Right cardiac atrium (tissue), 5 donors: ENCODE measurements around the gene ACTG1. TPM values are rescaled to one million over a fixed set of nuclear protein-coding genes. Genes with fewer than 3 reads are reported as not detected.
A peak's percentile ranks its signal among the peaks of the same experiment; 100 is the strongest.

Source experiments
- ATAC-seq, 2 donors: fragments of 200-7000 bp; cut with Tn5 transposase; one replicate each; pipeline versions ENCODE4 v1.8.0 to v1.9.1; 2020; ENCODE audit warnings: moderate library complexity in 2 of 2, mild to moderate bottlenecking in 1 of 2
- DNase-seq, 3 donors: peaks; one replicate each; pipeline ENCODE4 v3.0.0-alpha.2; 2020
- H3K27ac ChIP-seq: one replicate; pipeline ENCODE4 v1.5.1; 2013; ENCODE audit warnings: mild to moderate bottlenecking, low read length, control low read depth, moderate library complexity
- H3K27me3 ChIP-seq: one replicate; pipeline ENCODE4 v1.6.1; 2013; ENCODE audit not compliant: control insufficient read depth, insufficient read depth
- H3K4me1 ChIP-seq: one replicate; pipeline ENCODE4 v1.6.1; 2013; ENCODE audit warnings: low read length; ENCODE audit not compliant: control insufficient read depth, insufficient read depth
- H3K4me3 ChIP-seq: one replicate; pipeline ENCODE4 v1.5.1; 2013; ENCODE audit warnings: low read length, control low read depth
- H3K9me3 ChIP-seq: one replicate; pipeline ENCODE4 v1.6.1; 2013; ENCODE audit warnings: low read length; ENCODE audit not compliant: control insufficient read depth
- WGBS: extraction: QIAGEN DNeasy Blood & Tissue Kit; methylation state at CpG from one replicate; pipeline ENCODE4 v1.1.7; 2013; 5-methylcytosine and 5-hydroxymethylcytosine counted together
- intact Hi-C, 4 donors: fragments of 100-400 bp; cut with DNase I; formaldehyde crosslinking; loops; one replicate each; pipeline versions ENCODE4 v1.11.0 to v1.14.0; 2022 to 2023
- polyA plus RNA-seq: library from polyadenylated mRNA; stranded (reverse); fragments of 200-250 nt; gene quantifications from one replicate; pipeline ENCODE4 v1.2.3, GENCODE V29; 2013
- total RNA-seq, 4 donors: library from RNA; stranded (reverse); fragmentation: NEBNext Ultra II Directional; extraction: Animal tissue kit (Norgen Biotek cat#: 25700); gene quantifications; one replicate each; pipeline ENCODE4 v1.2.1, GENCODE V29; 2021
- donor health status: healthy with polysubstance abuse.
- donor health status: DM: no; HTN: yes; CAD: no.
- donor health status: DM: no; HTN: no; CAD: no.
- donor health status: DM: no; HTN: yes; CAD: no; lungs with severe emphysema.
- donor health status: DM: yes; HTN: yes; CAD: no.

ACTG1 gene
- total and polyA plus RNA-seq, 5 donors, result 347 to 772 (median 492) TPM

GRCh38 chr17:81553018-81553615, 40.5 kb upstream of the ACTG1 start:
- Histone ChIP-seq H3K27me3 (no peaks in the 10 kb centered on the region), H3K9me3 (no peaks in the 10 kb centered on the region), H3K4me1 (peaks cover 11% of the 10 kb centered on the region), H3K4me3 (peak overlapping the region; percentile 58), H3K27ac (peak overlapping the region; percentile 69)
- intact Hi-C loops, result loop anchor here in 1 of 4 donors (5.0 kb wide), 1 partner anchor 36 kb away; no protein-coding TSS in a partner anchor
- DNase-seq (peak; percentile 62 to 89 (median 77)), ATAC-seq (peak; percentile 62 to 65)
- whole genome bisulfite sequencing, result 3% methylated on average over 19 of the region's 19 CpGs

GRCh38 chr17:81552244-81553017, 39.8 kb upstream of the ACTG1 start, which contains the start of gene FAAP100:
Gene FAAP100 (minus strand): TSS chr17:81552353. CDS start chr17:81552330, 23 bp downstream.
- H3K9me3 ChIP-seq, result no peaks in the 10 kb centered on the region
- ATAC-seq (peak; percentile 73 to 75), DNase-seq (peak; percentile 82 to 93 (median 91))
- H3K4me1 ChIP-seq, result peaks cover 11% of the 10 kb centered on the region
- intact Hi-C loops, result loop anchor here in 1 of 4 donors (5.0 kb wide), 1 partner anchor 35 kb away; no protein-coding TSS in a partner anchor
- H3K27ac ChIP-seq, result peak within 1 kb of the TSS; percentile 69
- H3K4me3 ChIP-seq, result peak within 1 kb of the TSS; percentile 58
- no peaks in the 10 kb centered on the region for H3K27me3 ChIP-seq
- under 1% methylated on average over 85 of the region's 85 CpGs for whole genome bisulfite sequencing

- no peaks in the 10 kb centered on the region for H3K27me3 ChIP-seq
- WGBS, result under 1% methylated on average over 69 of the region's 69 CpGs
- peak in 2 of 3 donors; percentile 61 to 67 for DNase-seq
- H3K27ac ChIP-seq, result no peak overlapping the region
- ATAC-seq, result peak in 1 of 2 donors; percentile 4
- no peaks in the 10 kb centered on the region for H3K9me3 ChIP-seq
- intact Hi-C loops, result loop anchor here in 1 of 4 donors (5.0 kb wide), 1 partner anchor 34 kb away; no protein-coding TSS in a partner anchor
- peaks cover 9% of the 10 kb centered on the region for H3K4me1 ChIP-seq
- peak overlapping the region; percentile 58 for H3K4me3 ChIP-seq
Measured at GRCh38 chr17:81551458-81552243, 39.1 kb upstream of the ACTG1 start.

- H3K27ac ChIP-seq, result no peak overlapping the region
- ATAC-seq, result no peak
- H3K27me3 ChIP-seq, result no peaks in the 10 kb centered on the region
- H3K4me3 ChIP-seq, result no peak overlapping the region
- DNase-seq, result peak in 2 of 3 donors; percentile 59 to 62
- 77% methylated on average over 27 of the region's 27 CpGs for WGBS
- H3K4me1 ChIP-seq, result peaks cover 7% of the 10 kb centered on the region
- no peaks in the 10 kb centered on the region for H3K9me3 ChIP-seq
- intact Hi-C loops, result loop anchor here in 1 of 4 donors (5.0 kb wide), 1 partner anchor 34 kb away; no protein-coding TSS in a partner anchor
Measured at GRCh38 chr17:81550830-81551457, 38.3 kb upstream of the ACTG1 start.

DNA sequence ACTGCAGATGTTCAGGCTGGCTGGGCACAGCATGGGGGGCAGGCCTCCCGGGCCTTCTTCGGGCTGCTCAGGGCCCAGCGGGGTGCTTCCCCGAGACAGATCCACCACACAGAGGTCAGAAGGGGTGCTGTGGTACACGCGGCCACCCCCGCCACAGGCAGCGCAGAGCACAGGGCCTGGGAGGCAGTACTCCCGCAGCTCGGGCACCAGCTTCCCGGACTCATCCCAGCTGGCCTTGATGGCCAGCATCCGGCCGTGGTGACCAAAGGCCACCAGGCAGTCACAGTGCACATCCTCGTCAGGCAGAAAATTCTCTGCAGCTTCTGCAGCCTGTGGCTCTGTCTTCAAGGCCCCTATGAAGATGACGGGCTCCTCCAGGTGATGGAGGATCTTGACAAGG, 37.7 kb upstream of the ACTG1 start:
- H3K4me1 ChIP-seq, result peaks cover 7% of the 10 kb centered on the region
- H3K9me3 ChIP-seq, result no peaks in the 10 kb centered on the region
- H3K4me3 ChIP-seq, result no peak overlapping the region
- WGBS, result 95% methylated on average over 15 of the region's 15 CpGs
- DNase-seq (peak in 2 of 3 donors; percentile 38 to 55), ATAC-seq (no peak)
- no peak overlapping the region for H3K27ac ChIP-seq
- H3K27me3 ChIP-seq, result no peaks in the 10 kb centered on the region
- intact Hi-C loops, result loop anchor here in 1 of 4 donors (5.0 kb wide), 1 partner anchor 33 kb away; no protein-coding TSS in a partner anchor

DNA sequence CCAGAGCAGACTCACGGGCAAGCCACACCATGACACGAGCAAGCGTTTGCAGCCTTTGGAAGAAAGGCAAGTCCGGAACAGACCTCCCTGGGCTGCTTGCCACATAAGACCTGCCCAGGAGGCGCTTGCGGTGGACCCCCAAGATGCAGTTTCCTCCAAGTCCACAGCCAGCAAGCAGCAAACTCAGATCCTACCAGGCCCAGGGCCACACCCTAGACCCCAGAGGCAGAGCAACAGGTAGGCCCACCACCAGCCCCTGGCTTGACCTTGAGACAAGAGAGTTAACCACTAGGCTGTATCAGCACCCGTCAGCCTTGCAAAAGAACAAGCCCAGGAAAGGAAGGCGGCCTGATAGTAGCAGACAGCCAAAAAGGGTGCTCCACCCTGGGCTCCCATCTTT, 37.2 kb upstream of the ACTG1 start:
- 91% methylated on average over 8 of the region's 8 CpGs for WGBS
- intact Hi-C loops, result loop anchor here in 1 of 4 donors (5.0 kb wide), 1 partner anchor 33 kb away; no protein-coding TSS in a partner anchor

GRCh38 chr17:81549031-81549557, 36.5 kb upstream of the ACTG1 start:
- Histone ChIP-seq H3K9me3 (no peaks in the 10 kb centered on the region), H3K4me1 (peaks cover 7% of the 10 kb centered on the region)
- no peak for ATAC-seq

More for the DNA sequence above, 37.2 kb upstream of the ACTG1 start:
- Histone ChIP-seq H3K9me3 (no peaks in the 10 kb centered on the region), H3K4me1 (peaks cover 7% of the 10 kb centered on the region), H3K27ac (no peak overlapping the region), H3K4me3 (no peak overlapping the region), H3K27me3 (no peaks in the 10 kb centered on the region)
- ATAC-seq (no peak), DNase-seq (peak in 2 of 3 donors; percentile 37 to 39)

DNA sequence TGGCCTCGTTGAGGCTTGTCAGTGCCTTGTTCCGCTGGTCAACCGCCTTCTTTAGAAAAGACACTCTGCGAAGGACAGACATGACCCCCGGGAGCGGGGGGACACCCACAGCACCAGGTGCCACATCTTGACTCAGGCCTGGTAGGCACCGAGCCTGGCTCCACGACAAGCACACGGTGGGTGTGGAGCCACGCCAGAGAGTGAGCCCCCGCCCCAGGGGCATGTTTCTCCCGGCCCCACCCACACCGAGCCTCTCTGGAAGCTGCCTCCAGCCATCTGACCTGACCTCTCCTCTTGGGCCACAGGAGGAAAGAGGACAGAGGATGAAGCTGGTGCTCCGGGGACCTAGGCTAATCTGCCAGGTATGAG, 35.0 kb upstream of the ACTG1 start:
- peaks cover 2% of the 10 kb centered on the region for H3K4me1 ChIP-seq
- intact Hi-C loops, result no loop called here
- DNase-seq (peak in 1 of 3 donors; percentile 41), ATAC-seq (no peak)
- no peak overlapping the region for H3K4me3 ChIP-seq
- no peaks in the 10 kb centered on the region for H3K9me3 ChIP-seq
- H3K27me3 ChIP-seq, result no peaks in the 10 kb centered on the region
- no peak overlapping the region for H3K27ac ChIP-seq
- WGBS, result 88% methylated on average over 14 of the region's 14 CpGs

More at GRCh38 chr17:81549031-81549557, 36.5 kb upstream of the ACTG1 start:
- Histone ChIP-seq H3K4me3 (no peak overlapping the region), H3K27ac (no peak overlapping the region), H3K27me3 (no peaks in the 10 kb centered on the region)
- WGBS, result 79% methylated on average over 16 of the region's 16 CpGs
- DNase-seq, result peak in 2 of 3 donors; percentile 51 to 53
- intact Hi-C loops, result no loop called here

GRCh38 chr17:81546906-81547613, 34.5 kb upstream of the ACTG1 start:
- H3K27me3 ChIP-seq, result no peaks in the 10 kb centered on the region
- H3K27ac ChIP-seq, result no peak overlapping the region
- ATAC-seq, result no peak
- peaks cover 2% of the 10 kb centered on the region for H3K4me1 ChIP-seq
- peak in 1 of 3 donors; percentile 59 for DNase-seq
- WGBS, result 89% methylated on average over 36 of the region's 36 CpGs
- H3K4me3 ChIP-seq, result no peak overlapping the region
- intact Hi-C loops, result no loop called here
- no peaks in the 10 kb centered on the region for H3K9me3 ChIP-seq
